IMR-90 (cell line): ENCODE measurements around the gene OR4K5. TPM values are rescaled to one million over a fixed set of nuclear protein-coding genes. Genes with fewer than 3 reads are reported as not detected.

Experiments used
- ATAC-seq: fragments of 200-7000 bp; cut with Tn5 transposase; 2 replicates; pipeline ENCODE4 v1.9.1; 2020; ENCODE audit warnings: low read depth, mild to moderate bottlenecking, moderate library complexity
- BruUV-seq: library from RNA; stranded (reverse); fragments of 400-500 nt; replicated peaks from 2 replicates; lab custom pipeline; 2021; lab: Mats Ljungman, UMichigan
- CTCF ChIA-PET: fragments of 300-600 bp; formaldehyde crosslinking; extraction: SDS; loops from one replicate; lab custom pipeline; 2021; ENCODE audit warnings: antibody characterized with exemption; lab: Yijun Ruan, JAX
- POLR2A ChIA-PET: fragments of 300-600 bp; sonication (Branson Sonifier 250); formaldehyde crosslinking; loops from one replicate; lab custom pipeline; 2022; ENCODE audit warnings: antibody characterized with exemption; ENCODE audit not compliant: unreplicated experiment; lab: Charles Lee
- DNase-seq: peaks from one replicate; pipeline ENCODE4 v3.0.0; 2013
- H2AFZ ChIP-seq: replicated peaks from 2 replicates; pipeline ENCODE3; 2013; ENCODE audit warnings: low read length, mild to moderate bottlenecking; ENCODE audit not compliant: poor library complexity
- H2AK5ac ChIP-seq: 2 replicates; pipeline ENCODE4 v1.6.1; 2013; ENCODE audit warnings: low read depth, low read length, inconsistent platforms
- H2AK9ac ChIP-seq: replicated peaks from 2 replicates; pipeline ENCODE3; 2013; ENCODE audit warnings: mild to moderate bottlenecking, low read depth, low read length, moderate library complexity; ENCODE audit not compliant: poor library complexity
- H2BK120ac ChIP-seq: 2 replicates; pipeline ENCODE4 v1.6.1; 2013; ENCODE audit warnings: low read depth, low read length, inconsistent platforms
- H2BK15ac ChIP-seq: 3 replicates; pipeline ENCODE4 v1.6.1; 2013; ENCODE audit warnings: low read depth, low read length, inconsistent platforms
- H2BK20ac ChIP-seq: 2 replicates; pipeline ENCODE4 v1.6.1; 2013; ENCODE audit warnings: low read depth, mild to moderate bottlenecking, inconsistent platforms, low read length, moderate library complexity
- H2BK5ac ChIP-seq: 2 replicates; pipeline ENCODE4 v1.6.1; 2013; ENCODE audit warnings: mild to moderate bottlenecking, low read depth, low read length, inconsistent platforms; ENCODE audit not compliant: poor library complexity, severe bottlenecking
- H3K14ac ChIP-seq: replicated peaks from 2 replicates; pipeline ENCODE4 v1.6.1; 2013; ENCODE audit warnings: low read depth, low read length, inconsistent platforms
- H3K18ac ChIP-seq: 2 replicates; pipeline ENCODE4 v1.6.1; 2013; ENCODE audit warnings: low read depth, low read length, control low read depth
- H3K23ac ChIP-seq: 2 replicates; pipeline ENCODE4 v1.6.1; 2013; ENCODE audit warnings: low read depth, low read length, inconsistent platforms
- H3K27ac ChIP-seq: 2 replicates; pipeline ENCODE4 v1.5.1; 2013; ENCODE audit warnings: mild to moderate bottlenecking, control low read depth, low read length; ENCODE audit not compliant: insufficient read depth
- H3K27me3 ChIP-seq: 2 replicates; pipeline ENCODE4 v1.6.1; 2013; ENCODE audit warnings: low read length; ENCODE audit not compliant: control insufficient read depth, insufficient read depth
- H3K36me3 ChIP-seq: 2 replicates; pipeline ENCODE4 v1.6.1; 2013; ENCODE audit warnings: low read length, mixed read lengths; ENCODE audit not compliant: control insufficient read depth, insufficient read depth
- H3K4ac ChIP-seq: 2 replicates; pipeline ENCODE4 v1.6.1; 2013; ENCODE audit warnings: low read depth, low read length, inconsistent platforms
- H3K4me1 ChIP-seq: 2 replicates; pipeline ENCODE4 v1.6.1; 2013; ENCODE audit warnings: low read length, mixed read lengths; ENCODE audit not compliant: control insufficient read depth, insufficient read depth
- H3K4me2 ChIP-seq: 2 replicates; pipeline ENCODE4 v1.6.1; 2013; ENCODE audit warnings: low read depth, mild to moderate bottlenecking, control low read depth, low read length, moderate library complexity
- H3K4me3 ChIP-seq: 2 replicates; pipeline ENCODE4 v1.5.1; 2013; ENCODE audit warnings: low read depth, mild to moderate bottlenecking, control low read depth, low read length, moderate library complexity; ENCODE audit not compliant: insufficient read depth
- H3K56ac ChIP-seq: 2 replicates; pipeline ENCODE4 v1.6.1; 2013; ENCODE audit warnings: low read length, inconsistent platforms; ENCODE audit not compliant: insufficient read depth; ENCODE audit errors: extremely low read depth
- H3K79me1 ChIP-seq, 2 experiments: 2 replicates each; pipeline ENCODE4 v1.6.1; 2013; ENCODE audit warnings: low read length in 2 of 2, inconsistent platforms in 1 of 2, low read depth in 1 of 2
- H3K9ac ChIP-seq: 2 replicates; pipeline ENCODE4 v1.6.1; 2013; ENCODE audit warnings: low read depth, low read length, control low read depth
- H3K9me1 ChIP-seq: 2 replicates; pipeline ENCODE4 v1.6.1; 2013; ENCODE audit warnings: low read length, inconsistent platforms; ENCODE audit not compliant: insufficient read depth
- H3K9me3 ChIP-seq: 2 replicates; pipeline ENCODE4 v1.6.1; 2013; ENCODE audit warnings: low read length; ENCODE audit not compliant: control insufficient read depth, insufficient read depth
- H4K20me1 ChIP-seq: 2 replicates; pipeline ENCODE4 v1.6.1; 2013; ENCODE audit warnings: low read length, inconsistent platforms; ENCODE audit not compliant: insufficient read depth
- H4K5ac ChIP-seq: 2 replicates; pipeline ENCODE4 v1.6.1; 2013; ENCODE audit warnings: mild to moderate bottlenecking, low read depth, low read length, control low read depth
- H4K8ac ChIP-seq, 2 experiments: 2 replicates each; pipeline ENCODE4 v1.6.1; 2013; ENCODE audit warnings: low read depth in 2 of 2, low read length in 2 of 2, control low read depth in 1 of 2, inconsistent platforms in 1 of 2
- H4K91ac ChIP-seq: 2 replicates; pipeline ENCODE4 v1.6.1; 2013; ENCODE audit warnings: low read depth, low read length, inconsistent platforms; ENCODE audit not compliant: insufficient read depth
- BHLHE40 ChIP-seq: fragments of 150-350 bp; IDR thresholded peaks from 2 replicates; pipeline ENCODE4 v1.6.1; 2016; ENCODE audit warnings: mild to moderate bottlenecking, low read depth, low read length
- MAZ ChIP-seq: IDR thresholded peaks from 2 replicates; pipeline ENCODE4 v1.6.1; 2012; ENCODE audit warnings: low read depth, mild to moderate bottlenecking, low read length, improper control_type of control experiment, moderate library complexity, borderline replicate concordance
- MXI1 ChIP-seq: IDR thresholded peaks from 2 replicates; pipeline ENCODE4 v1.6.1; 2012; ENCODE audit warnings: low read depth, mild to moderate bottlenecking, low read length, moderate library complexity, borderline replicate concordance
- POLR2A ChIP-seq: IDR thresholded peaks from 2 replicates; pipeline ENCODE4 v1.6.1; 2012; ENCODE audit warnings: mild to moderate bottlenecking, low read depth, low read length
- RAD21 ChIP-seq: IDR thresholded peaks from 2 replicates; pipeline ENCODE4 v1.6.1; 2012; ENCODE audit warnings: low read length, improper control_type of control experiment
- RFX5 ChIP-seq: IDR thresholded peaks from 2 replicates; pipeline ENCODE4 v1.8.0; 2012; ENCODE audit warnings: low read depth, mild to moderate bottlenecking, low read length, moderate library complexity
- WGBS, 2 experiments: methylation state at CpG; one replicate each; pipeline versions ENCODE4 v1.1.5 to v1.1.7; 2013; ENCODE audit warnings: missing lambda C conversion rate in 2 of 2; ENCODE audit not compliant: insufficient read length in 1 of 2; ENCODE audit errors: extremely low coverage in 2 of 2; 5-methylcytosine and 5-hydroxymethylcytosine counted together
- dilution Hi-C: fragments of 300-500 bp; cut with HindIII; formaldehyde crosslinking; loops from one replicate; pipeline ENCODE4 v1.14.3; 2018; ENCODE audit warnings: low sequenced_read_pairs; ENCODE audit not compliant: unreplicated experiment
- in situ Hi-C: fragments of 300-500 bp; cut with MboI; formaldehyde crosslinking; loops from 3 replicates; pipeline ENCODE4 v1.14.3; 2019; ENCODE audit warnings: low sequenced_read_pairs, inconsistent platforms, mixed read lengths
- intact Hi-C: fragments of 100-400 bp; cut with micrococcal nuclease; formaldehyde crosslinking; loops from 2 replicates; pipeline ENCODE4 v1.10.0; 2022
- polyA plus RNA-seq, 3 experiments: library from polyadenylated mRNA; depleted of rRNA; stranded (reverse); fragments of >200 nt; gene quantifications; 2 replicates each; pipeline ENCODE4 v1.2.3, GENCODE V29; 2012; ENCODE audit warnings: low replicate concordance in 1 of 3
- total RNA-seq: library from RNA; depleted of rRNA; stranded (reverse); fragments of >200 nt; gene quantifications from 2 replicates; pipeline ENCODE4 v1.2.3, GENCODE V29; 2012

OR4K5 gene
- total and polyA plus RNA-seq, 2 of the 4 experiments (the other 2 are of a cell fraction), result not detected

DNA sequence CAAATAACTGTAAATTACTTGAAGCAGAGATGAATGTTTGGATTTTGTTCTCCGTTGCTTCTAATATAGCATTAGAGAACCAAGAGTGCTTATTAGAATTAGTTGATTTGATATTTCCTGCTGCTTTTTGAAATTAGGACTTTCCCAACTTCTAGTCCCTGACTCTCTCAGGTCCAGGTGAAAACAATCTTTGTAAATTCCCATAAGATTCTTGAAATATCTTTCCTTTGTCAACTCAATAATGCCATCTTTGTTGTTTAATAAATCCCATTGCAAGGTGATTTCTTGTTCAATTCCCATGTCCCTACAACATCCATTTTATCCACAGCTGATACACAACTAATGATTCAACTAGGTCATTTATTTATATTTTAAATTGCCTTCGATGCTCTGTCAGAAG is 45.6 kb upstream of the OR4K5 start, which contains the start of gene OR4K2:
Gene OR4K2, plus strand, starts transcription at position 301 of the 400 bp plus-strand sequence. CDS start 1,126 bp downstream, outside the sequence.
- intact Hi-C loops (no loop called here), dilution Hi-C loops (no loop called here), in situ Hi-C loops (no loop called here)
- Histone ChIP-seq H3K18ac (no peak within 1 kb of the TSS), H4K20me1 (no peaks in the 10 kb centered on the region), H3K4me3 (no peak within 1 kb of the TSS), H3K79me1 (no peaks in the 10 kb centered on the region), H3K27ac (no peak within 1 kb of the TSS), H3K27me3 (no peaks in the 10 kb centered on the region), H2BK15ac (no peak within 1 kb of the TSS), H3K4ac (no peak within 1 kb of the TSS), H4K91ac (no peak within 1 kb of the TSS), H2AFZ (no peak within 1 kb of the TSS), H2BK5ac (no peak within 1 kb of the TSS), H2AK5ac (no peak within 1 kb of the TSS), H4K8ac (no peak within 1 kb of the TSS), H3K4me1 (no peaks in the 10 kb centered on the region), H2AK9ac (no peak within 1 kb of the TSS), H3K14ac (no peak within 1 kb of the TSS), H4K5ac (no peak within 1 kb of the TSS), H3K56ac (no peak within 1 kb of the TSS), H2BK20ac (no peak within 1 kb of the TSS), H3K36me3 (no peaks in the 10 kb centered on the region), H3K9me1 (no peaks in the 10 kb centered on the region), H3K9ac (no peak within 1 kb of the TSS), H3K9me3 (peaks cover 14% of the 10 kb centered on the region), H2BK120ac (no peak within 1 kb of the TSS), H3K23ac (no peak within 1 kb of the TSS), H3K4me2 (no peak within 1 kb of the TSS)
- POLR2A ChIA-PET, result no interaction called here
- no peak for ATAC-seq
- DNase-seq, result no peak
- TF ChIP-seq BHLHE40, result no peak
- no peak for TF ChIP-seq RFX5
- no peak for TF ChIP-seq MAZ
- no peak for TF ChIP-seq RAD21
- no peak for TF ChIP-seq MXI1
- no peak for TF ChIP-seq POLR2A
- CTCF ChIA-PET, result no interaction called here
- WGBS, 2 experiments, result no CpG with 5 or more reads among the region's 2 CpGs
- BruUV-seq, result no TSS peak
